Measurements from ENCODE around the gene CEP83. TPM values are rescaled to one million over a fixed set of nuclear protein-coding genes. Genes with fewer than 3 reads are reported as not detected.
"Not testable (repeated sequence)": the region's sequence is repeated elsewhere in the genome, so short reads cannot be mapped to it uniquely, and the experiment has no call there.

Gene CEP83
- total RNA-seq, 1 donor from 2014 or later: 24.0 TPM

- DNase-seq (ENCODE audit: low read depth): no peak
- no peak overlapping the region for H3K4me3 ChIP-seq (ENCODE audit: low read depth, low read length)
- no peak for TF ChIP-seq CTCF (conservative IDR thresholded peaks at IDR 0.05; ENCODE audit: low read depth, low read length)
These were observed 25.5 kb downstream of the CEP83 start for GRCh38 chr12:94434171-94434570.

GRCh38 chr12:94433744-94434143 is 25.9 kb downstream of the CEP83 start:
- DNase-seq (ENCODE audit: low read depth): no peak

GRCh38 chr12:94430304-94430703 is 29.4 kb downstream of the CEP83 start:
- no peak for DNase-seq (ENCODE audit: low read depth)
- no peak for TF ChIP-seq CTCF (conservative IDR thresholded peaks at IDR 0.05; ENCODE audit: low read depth, low read length)
- no peak overlapping the region for H3K4me3 ChIP-seq (ENCODE audit: low read depth, low read length)

More at GRCh38 chr12:94433744-94434143, 25.9 kb downstream of the CEP83 start:
- no peak overlapping the region for H3K4me3 ChIP-seq (ENCODE audit: low read depth, low read length)
- TF ChIP-seq CTCF (conservative IDR thresholded peaks at IDR 0.05; ENCODE audit: low read depth, low read length): no peak

- peak; percentile 2 for TF ChIP-seq CTCF (conservative IDR thresholded peaks at IDR 0.05; ENCODE audit: low read depth, low read length)
- DNase-seq (ENCODE audit: low read depth): no peak
- no peak overlapping the region for H3K4me3 ChIP-seq (ENCODE audit: low read depth, low read length)
These were observed 30.0 kb downstream of the CEP83 start for GRCh38 chr12:94429633-94430032.

- H3K4me3 ChIP-seq (ENCODE audit: low read depth, low read length): no peak overlapping the region
- no peak for DNase-seq (ENCODE audit: low read depth)
- no peak for TF ChIP-seq CTCF (conservative IDR thresholded peaks at IDR 0.05; ENCODE audit: low read depth, low read length)
These were observed 30.5 kb downstream of the CEP83 start for GRCh38 chr12:94429191-94429590.

- no peak overlapping the region for H3K4me3 ChIP-seq (ENCODE audit: low read depth, low read length)
- no peak for TF ChIP-seq CTCF (conservative IDR thresholded peaks at IDR 0.05; ENCODE audit: low read depth, low read length)
- no peak for DNase-seq (ENCODE audit: low read depth)
These were observed 31.9 kb downstream of the CEP83 start for GRCh38 chr12:94427501-94428381.

GRCh38 chr12:94426049-94426448 is 33.6 kb downstream of the CEP83 start:
- no peak for TF ChIP-seq CTCF (conservative IDR thresholded peaks at IDR 0.05; ENCODE audit: low read depth, low read length)

GRCh38 chr12:94424830-94425229 is 34.8 kb downstream of the CEP83 start:
- not testable (repeated sequence) for DNase-seq (ENCODE audit: low read depth)
- peak overlapping the region; percentile 42 for H3K4me3 ChIP-seq (ENCODE audit: low read depth, low read length)

More at GRCh38 chr12:94426049-94426448, 33.6 kb downstream of the CEP83 start:
- H3K4me3 ChIP-seq (ENCODE audit: low read depth, low read length): no peak overlapping the region
- no peak for DNase-seq (ENCODE audit: low read depth)

Data from epithelial cell of proximal tubule (primary cell).